Measurements from ENCODE around the gene DHRS1.

DNA sequence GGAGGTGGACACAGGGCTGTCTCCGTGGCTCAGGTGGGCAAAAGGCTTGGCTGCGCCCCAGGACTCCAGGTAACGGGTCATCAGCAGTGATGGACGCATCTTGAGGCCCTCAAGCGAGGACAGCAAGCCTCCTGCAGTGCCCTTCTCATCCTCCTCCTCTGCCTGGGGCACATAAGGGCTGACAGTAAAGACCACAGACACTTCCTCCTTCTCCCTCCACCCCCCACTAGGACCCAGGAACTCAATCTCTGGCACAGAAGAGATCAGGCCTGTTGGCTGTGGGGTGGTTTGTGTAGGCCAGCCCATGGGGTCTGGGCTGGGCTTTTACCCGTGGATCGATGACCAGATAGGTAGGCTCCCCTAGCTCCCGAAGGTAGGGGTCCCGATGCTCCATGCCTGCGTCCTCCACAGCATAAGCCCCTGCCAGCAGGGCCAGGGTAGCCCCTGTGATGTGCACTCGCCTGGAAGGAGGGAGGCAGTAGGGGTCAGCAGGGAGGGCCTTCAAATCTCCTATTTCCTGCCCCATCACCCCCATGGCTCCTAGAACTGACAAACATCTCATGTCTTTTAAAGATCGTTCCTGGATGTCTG is 29.6 kb upstream of the DHRS1 start:
- TF ChIP-seq, protein P1, sequence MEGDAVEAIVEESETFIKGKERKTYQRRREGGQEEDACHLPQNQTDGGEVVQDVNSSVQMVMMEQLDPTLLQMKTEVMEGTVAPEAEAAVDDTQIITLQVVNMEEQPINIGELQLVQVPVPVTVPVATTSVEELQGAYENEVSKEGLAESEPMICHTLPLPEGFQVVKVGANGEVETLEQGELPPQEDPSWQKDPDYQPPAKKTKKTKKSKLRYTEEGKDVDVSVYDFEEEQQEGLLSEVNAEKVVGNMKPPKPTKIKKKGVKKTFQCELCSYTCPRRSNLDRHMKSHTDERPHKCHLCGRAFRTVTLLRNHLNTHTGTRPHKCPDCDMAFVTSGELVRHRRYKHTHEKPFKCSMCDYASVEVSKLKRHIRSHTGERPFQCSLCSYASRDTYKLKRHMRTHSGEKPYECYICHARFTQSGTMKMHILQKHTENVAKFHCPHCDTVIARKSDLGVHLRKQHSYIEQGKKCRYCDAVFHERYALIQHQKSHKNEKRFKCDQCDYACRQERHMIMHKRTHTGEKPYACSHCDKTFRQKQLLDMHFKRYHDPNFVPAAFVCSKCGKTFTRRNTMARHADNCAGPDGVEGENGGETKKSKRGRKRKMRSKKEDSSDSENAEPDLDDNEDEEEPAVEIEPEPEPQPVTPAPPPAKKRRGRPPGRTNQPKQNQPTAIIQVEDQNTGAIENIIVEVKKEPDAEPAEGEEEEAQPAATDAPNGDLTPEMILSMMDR (conservative IDR thresholded peaks at IDR 0.05): no peak
- TF ChIP-seq EZH2 (IDR thresholded peaks at IDR 0.05; ENCODE audit: low read depth): no peak

All from PC-9 (cell line).